Mammary epithelial cell (primary cell): ENCODE measurements around the gene CCDC116.

Source experiments
- CTCF ChIP-seq, 2 donors: IDR thresholded peaks in 1 of 2; conservative IDR thresholded peaks in 1 of 2; 2 replicates each; pipeline ENCODE4 v1.5.1; 2011 to 2012; ENCODE audit warnings: inconsistent platforms in 2 of 2, low read length in 2 of 2, mild to moderate bottlenecking in 2 of 2, control low read depth in 1 of 2, low read depth in 1 of 2; ENCODE audit not compliant: insufficient read depth in 1 of 2; ENCODE audit errors: extremely low read depth in 1 of 2
- EZH2 ChIP-seq: IDR thresholded peaks from 2 replicates; pipeline ENCODE4 v1.6.1; 2012; ENCODE audit warnings: low read length, inconsistent platforms, borderline replicate concordance

GRCh38 chr22:21629255-21630149 is 3.1 kb upstream of the CCDC116 start, which contains the start of gene YDJC:
- peak; percentile 56 to 77 for TF ChIP-seq CTCF (conservative IDR thresholded peaks at IDR 0.05 in 1 of 2, IDR thresholded peaks at IDR 0.05 in 1 of 2; ENCODE audit: extremely low read depth in 1 of 2, insufficient read depth in 1 of 2, low read depth in 1 of 2, low read length in 2 of 2)
- TF ChIP-seq EZH2, result no peak
